Measurements from ENCODE around the gene LMCD1. TPM values are rescaled to one million over a fixed set of nuclear protein-coding genes. Genes with fewer than 3 reads are reported as not detected.

The LMCD1 gene
- total and polyA plus RNA-seq, 2 of the 4 experiments (the other 2 are of a cell fraction), result 50.0 to 53.8 TPM

DNA sequence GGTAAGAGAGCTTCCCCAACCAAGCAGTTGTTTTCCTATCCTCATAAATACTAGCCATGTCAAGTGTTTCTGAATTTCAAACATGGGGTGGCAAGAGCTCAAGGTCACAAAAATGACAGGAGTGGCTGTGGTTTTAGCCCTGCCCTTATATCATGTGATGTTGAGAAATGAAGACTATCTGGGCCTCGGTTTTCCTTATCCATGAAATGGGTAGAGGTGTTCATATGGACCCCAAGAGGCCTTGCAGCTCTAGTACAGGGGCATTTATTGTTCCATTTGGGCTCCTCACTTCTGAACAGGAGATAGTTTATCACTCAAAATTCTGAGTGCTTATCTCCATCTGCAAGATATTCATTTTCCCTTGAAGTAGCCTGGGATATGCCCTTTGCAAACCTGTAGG lies 35.8 kb downstream of the LMCD1 start (continued):
- TF ChIP-seq, protein P1, sequence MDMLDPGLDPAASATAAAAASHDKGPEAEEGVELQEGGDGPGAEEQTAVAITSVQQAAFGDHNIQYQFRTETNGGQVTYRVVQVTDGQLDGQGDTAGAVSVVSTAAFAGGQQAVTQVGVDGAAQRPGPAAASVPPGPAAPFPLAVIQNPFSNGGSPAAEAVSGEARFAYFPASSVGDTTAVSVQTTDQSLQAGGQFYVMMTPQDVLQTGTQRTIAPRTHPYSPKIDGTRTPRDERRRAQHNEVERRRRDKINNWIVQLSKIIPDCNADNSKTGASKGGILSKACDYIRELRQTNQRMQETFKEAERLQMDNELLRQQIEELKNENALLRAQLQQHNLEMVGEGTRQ (IDR thresholded peaks at IDR 0.05; ENCODE audit: low read depth, low read length), result no peak
- TF ChIP-seq CHD1 (IDR thresholded peaks at IDR 0.05; ENCODE audit: low read depth, low read length) (no peak), MAZ (IDR thresholded peaks at IDR 0.05; ENCODE audit: borderline replicate concordance, low read depth, low read length) (no peak), BHLHE40 (IDR thresholded peaks at IDR 0.05; ENCODE audit: low read depth, low read length) (no peak), CEBPB (IDR thresholded peaks at IDR 0.05; ENCODE audit: low read depth, low read length) (no peak), MAFK (IDR thresholded peaks at IDR 0.05; ENCODE audit: low read depth, low read length) (no peak), RAD21 (IDR thresholded peaks at IDR 0.05; ENCODE audit: low read length) (no peak), RFX5 (IDR thresholded peaks at IDR 0.05; ENCODE audit: low read depth, low read length) (no peak), NFE2L2 (IDR thresholded peaks at IDR 0.05; ENCODE audit: low read depth, low read length) (no peak)

Data from IMR-90 (cell line).